ENCODE data around the gene DNAJB12.
"Not testable (repeated sequence)": the region's sequence is repeated elsewhere in the genome, so short reads cannot be mapped to it uniquely, and the experiment has no call there.

DNAJB12 gene

GRCh38 chr10:72297281-72297804 is 57.4 kb downstream of the DNAJB12 start:
- H3K4me3 ChIP-seq (ENCODE audit: low read length) = peak overlapping the region; percentile 34
- no peak for TF ChIP-seq CTCF (conservative IDR thresholded peaks at IDR 0.05; ENCODE audit: low read depth, low read length)
- no peak for DNase-seq (ENCODE audit: low read depth)

GRCh38 chr10:72296829-72297280 is 57.9 kb downstream of the DNAJB12 start:
- not testable (repeated sequence) for DNase-seq (ENCODE audit: low read depth); H3K4me3 ChIP-seq (ENCODE audit: low read length)

- no peak for TF ChIP-seq CTCF (conservative IDR thresholded peaks at IDR 0.05; ENCODE audit: low read depth, low read length)
- no peak for DNase-seq (ENCODE audit: low read depth)
- H3K4me3 ChIP-seq (ENCODE audit: low read length) = no peak overlapping the region
Measured at GRCh38 chr10:72295330-72295910, 59.3 kb downstream of the DNAJB12 start.

- DNase-seq (ENCODE audit: low read depth) = no peak
Measured at GRCh38 chr10:72292223-72292691, 62.5 kb downstream of the DNAJB12 start.

GRCh38 chr10:72291019-72291532 is 63.6 kb downstream of the DNAJB12 start:
- no peak for TF ChIP-seq CTCF (conservative IDR thresholded peaks at IDR 0.05; ENCODE audit: low read depth, low read length)
- no peak for DNase-seq (ENCODE audit: low read depth)
- H3K4me3 ChIP-seq (ENCODE audit: low read length) = no peak overlapping the region

More at GRCh38 chr10:72292223-72292691, 62.5 kb downstream of the DNAJB12 start:
- TF ChIP-seq CTCF (conservative IDR thresholded peaks at IDR 0.05; ENCODE audit: low read depth, low read length) = no peak
- H3K4me3 ChIP-seq (ENCODE audit: low read length) = no peak overlapping the region

- TF ChIP-seq CTCF (conservative IDR thresholded peaks at IDR 0.05; ENCODE audit: low read depth, low read length) = no peak
Measured at GRCh38 chr10:72285972-72286521, 68.7 kb downstream of the DNAJB12 start.

GRCh38 chr10:72283131-72283530 is 71.6 kb downstream of the DNAJB12 start:
- H3K4me3 ChIP-seq (ENCODE audit: low read length) = no peak overlapping the region
- no peak for TF ChIP-seq CTCF (conservative IDR thresholded peaks at IDR 0.05; ENCODE audit: low read depth, low read length)
- DNase-seq (ENCODE audit: low read depth) = no peak

More at GRCh38 chr10:72285972-72286521, 68.7 kb downstream of the DNAJB12 start:
- no peak overlapping the region for H3K4me3 ChIP-seq (ENCODE audit: low read length)
- DNase-seq (ENCODE audit: low read depth) = no peak

All from retinal pigment epithelial cell (primary cell).